ENCODE results near the gene RTL10.
A peak's percentile ranks its signal among the peaks of the same experiment; 100 is the strongest.

The RTL10 gene

GRCh38 chr22:19826619-19826950, 28.1 kb downstream of the RTL10 start:
- FAIRE-seq (no peak), DNase-seq (ENCODE audit: insufficient read length, low spot score) (no peak)

GRCh38 chr22:19825904-19826618, 28.6 kb downstream of the RTL10 start:
- FAIRE-seq (no peak), DNase-seq (ENCODE audit: insufficient read length, low spot score) (no peak)

GRCh38 chr22:19824926-19825339, 29.7 kb downstream of the RTL10 start:
- DNase-seq (ENCODE audit: insufficient read length, low spot score) = no peak
- no peak for FAIRE-seq

DNA sequence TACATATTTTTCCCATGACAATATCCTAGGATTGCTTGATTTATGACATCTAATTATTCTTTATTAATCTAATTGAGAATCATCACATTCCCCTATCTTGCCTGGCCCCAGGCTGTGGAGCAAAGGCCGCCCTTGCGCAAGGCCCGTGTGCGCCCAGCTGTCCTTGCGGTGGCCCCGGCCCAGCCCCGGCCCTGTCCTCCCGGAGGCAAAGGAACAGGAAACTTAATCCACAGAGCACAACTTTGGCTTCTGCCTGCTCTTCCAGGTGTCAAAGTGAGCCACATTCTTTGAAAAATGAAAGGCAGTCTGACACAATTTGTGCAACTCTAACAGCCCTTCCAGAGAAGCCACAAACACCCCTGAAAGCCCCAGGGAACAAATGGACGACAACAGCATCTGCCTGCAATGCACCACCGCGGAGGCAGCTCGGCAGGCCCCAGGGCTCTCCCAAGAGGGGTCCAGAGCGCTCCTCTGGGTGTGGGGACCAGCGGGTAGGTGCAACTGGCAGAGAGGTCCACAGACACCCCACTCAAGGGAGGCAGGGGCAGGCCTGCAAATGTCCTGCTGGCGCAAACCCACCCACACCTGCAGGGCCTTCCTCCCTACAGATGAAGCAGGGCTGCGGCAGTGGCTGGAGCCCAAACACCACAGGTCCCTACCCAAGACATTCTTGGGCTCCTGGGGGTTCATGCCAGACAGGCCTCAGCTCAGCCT, 30.3 kb downstream of the RTL10 start:
- no peak for DNase-seq (ENCODE audit: insufficient read length, low spot score)
- FAIRE-seq = no peak

DNA sequence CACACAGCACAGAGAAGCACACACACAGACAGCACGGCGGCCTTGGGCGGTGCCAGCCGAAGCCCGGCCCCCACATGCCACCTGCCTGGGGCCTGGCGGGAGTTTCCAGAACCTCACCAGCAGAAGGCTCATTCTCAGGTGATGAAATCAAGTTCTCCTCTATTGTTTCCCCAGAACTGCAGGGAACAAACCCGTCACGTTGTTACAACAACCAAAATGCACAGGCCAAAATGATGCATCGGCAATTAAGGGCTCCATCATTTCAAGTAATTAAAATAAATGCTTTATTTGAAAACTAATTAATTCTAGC, 30.8 kb downstream of the RTL10 start:
- FAIRE-seq = no peak
- no peak for DNase-seq (ENCODE audit: insufficient read length, low spot score)

DNA sequence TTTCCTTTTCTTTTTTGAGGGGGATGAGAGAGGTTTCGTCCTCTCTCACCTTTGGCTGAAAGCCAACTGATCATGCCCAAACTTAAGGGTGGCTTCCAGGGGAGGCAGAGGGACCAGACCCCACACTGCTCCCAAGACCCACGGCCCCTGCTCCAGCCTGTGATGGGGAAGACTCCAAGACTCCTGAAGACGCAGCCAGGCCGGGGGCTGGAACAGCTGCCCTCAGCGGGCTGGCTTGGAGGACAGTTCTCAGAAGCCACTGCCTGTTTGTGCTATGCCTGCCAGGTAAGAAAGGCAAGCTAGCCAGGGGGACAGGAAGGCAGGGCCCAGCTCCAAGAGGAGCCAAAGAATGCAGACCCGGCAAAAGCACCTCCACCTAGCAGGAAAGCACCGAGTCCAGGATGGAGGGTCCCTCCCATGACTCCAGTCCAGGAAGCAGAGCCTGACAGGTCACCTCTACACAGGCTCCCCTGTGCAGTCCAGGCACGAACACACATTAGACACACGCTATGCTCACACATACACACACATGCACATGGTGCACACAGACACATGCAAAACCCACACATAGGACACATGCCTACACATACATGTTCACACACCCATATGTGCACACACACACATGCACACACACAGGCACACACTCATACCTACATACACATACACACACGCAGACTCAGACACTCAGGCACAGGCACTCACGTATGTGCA, 31.3 kb downstream of the RTL10 start:
- DNase-seq (ENCODE audit: insufficient read length, low spot score) (no peak), FAIRE-seq (peak; percentile 92)

DNA sequence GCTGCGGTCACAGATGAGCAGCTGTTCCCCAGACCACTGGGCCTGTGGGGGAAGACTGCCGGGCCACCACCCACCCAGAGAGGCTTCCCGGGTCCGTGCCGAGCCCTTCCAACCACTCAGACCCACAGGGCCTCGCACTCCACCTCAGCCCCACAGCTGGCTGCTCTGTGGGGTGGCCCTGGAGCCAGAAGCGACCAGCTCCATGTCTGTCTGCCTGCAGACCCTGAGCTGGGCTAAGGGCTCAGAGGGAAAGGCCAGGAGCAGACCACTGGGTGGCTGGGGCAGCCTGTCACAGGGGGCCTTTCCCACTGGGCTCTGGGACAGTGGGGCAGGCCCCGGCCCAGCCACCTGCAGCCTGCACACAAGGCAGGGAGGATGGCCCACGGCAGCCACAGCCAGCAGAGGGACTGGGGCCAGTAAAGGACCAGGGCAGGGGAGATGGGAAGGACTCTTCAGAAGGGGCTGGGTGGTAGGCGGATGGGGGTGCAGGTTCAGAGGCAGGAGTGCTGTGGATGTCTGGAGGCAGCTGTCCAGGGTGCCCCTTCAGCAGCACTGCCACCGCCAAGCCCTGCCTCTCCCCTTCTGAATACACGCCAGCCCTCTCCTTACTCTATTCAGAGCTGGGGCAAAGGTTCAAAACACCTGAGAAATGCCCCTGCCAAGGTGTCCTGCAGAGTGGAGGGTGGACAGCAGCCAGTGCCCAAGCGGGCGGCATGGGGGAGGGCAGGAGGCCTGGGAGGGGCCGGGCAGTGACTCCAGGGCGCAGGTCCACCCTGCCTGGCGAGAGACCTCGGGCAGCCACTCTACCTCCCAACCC, 32.2 kb downstream of the RTL10 start:
- FAIRE-seq = no peak
- no peak for DNase-seq (ENCODE audit: insufficient read length, low spot score)

- no peak for FAIRE-seq
Observed at GRCh38 chr22:19821523-19822300, 33.0 kb downstream of the RTL10 start.

DNA sequence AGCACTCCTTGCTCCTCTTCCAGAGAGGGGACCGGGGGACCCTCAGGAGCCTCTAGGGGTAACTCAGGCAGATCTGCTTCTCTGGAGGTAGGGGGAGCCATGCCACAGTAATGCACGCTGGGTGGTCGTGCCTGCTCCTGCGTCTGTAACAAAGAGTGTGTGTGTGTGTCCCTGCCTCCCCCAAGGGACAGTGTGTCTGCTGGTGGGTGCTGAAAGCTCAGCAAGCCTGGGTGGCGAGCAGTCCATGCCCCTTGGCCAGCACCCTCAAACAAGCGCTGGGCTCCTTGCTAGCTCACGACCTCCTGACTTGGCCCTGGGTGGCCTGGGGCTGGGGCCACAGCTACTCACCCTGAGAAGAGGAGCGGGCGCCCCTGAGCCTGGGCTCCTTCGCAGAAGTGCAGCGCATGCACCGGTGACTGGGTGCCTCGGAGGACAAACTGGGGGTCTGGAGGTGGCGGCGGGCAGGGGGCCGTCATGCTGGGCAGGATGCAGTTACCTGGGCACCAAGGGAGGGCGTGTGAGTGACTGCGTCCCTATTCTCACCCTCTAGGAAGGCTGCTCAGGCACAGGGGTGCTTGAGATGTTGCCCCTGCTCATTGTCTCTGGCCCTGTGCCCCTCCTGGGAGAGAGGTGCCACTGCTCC, 33.7 kb downstream of the RTL10 start:
- no peak for FAIRE-seq

More at GRCh38 chr22:19821523-19822300, 33.0 kb downstream of the RTL10 start:
- no peak for DNase-seq (ENCODE audit: insufficient read length, low spot score)

DNA sequence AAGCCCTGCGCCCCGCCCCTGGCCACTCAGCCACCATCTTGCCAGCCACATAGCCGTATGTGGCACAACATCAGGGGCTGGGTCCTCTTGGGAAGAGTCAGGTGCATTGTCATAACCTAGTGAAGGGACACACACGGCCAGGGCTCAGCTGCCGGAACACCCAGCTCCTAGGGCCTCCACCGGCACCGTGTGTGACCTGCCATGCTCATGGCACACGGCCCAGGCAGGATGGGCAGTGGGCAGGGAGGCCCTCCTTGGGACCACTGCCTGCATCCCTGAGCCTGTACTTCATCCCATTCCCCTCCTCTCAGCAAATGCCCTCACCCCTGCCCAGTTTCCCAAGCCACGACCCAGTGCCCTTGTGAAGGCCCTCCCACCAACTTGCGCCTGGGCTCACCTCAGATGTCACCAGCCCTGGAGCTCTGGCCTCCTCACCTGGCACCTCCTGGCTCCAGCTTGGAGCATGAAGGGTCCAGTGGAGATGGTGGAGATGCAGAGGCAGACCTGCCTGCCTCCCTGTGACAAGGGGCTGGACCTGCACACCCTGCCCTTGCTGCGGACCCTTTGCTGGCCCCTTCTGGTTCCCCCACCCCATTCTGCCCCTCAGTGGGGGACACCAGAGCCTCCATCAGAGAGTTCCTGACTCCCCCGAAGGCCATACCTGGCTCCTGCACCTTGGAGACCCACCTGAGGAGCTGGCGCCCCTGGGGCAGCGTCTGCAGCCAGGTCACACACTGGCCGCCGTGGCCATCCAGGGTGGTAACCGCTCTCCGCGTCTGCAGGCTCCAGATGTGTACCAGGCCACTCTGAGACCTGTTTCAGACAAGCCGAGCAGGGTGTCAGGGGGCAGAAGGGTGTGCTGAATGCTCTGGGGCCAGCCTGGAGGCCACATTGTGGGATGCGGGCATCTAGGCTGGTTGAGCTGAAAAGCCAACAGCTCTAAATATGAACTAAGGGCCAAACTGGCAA, 34.5 kb downstream of the RTL10 start:
- FAIRE-seq (no peak), DNase-seq (ENCODE audit: insufficient read length, low spot score) (no peak)

More for the DNA sequence above, 33.7 kb downstream of the RTL10 start:
- DNase-seq (ENCODE audit: insufficient read length, low spot score) = no peak

DNA sequence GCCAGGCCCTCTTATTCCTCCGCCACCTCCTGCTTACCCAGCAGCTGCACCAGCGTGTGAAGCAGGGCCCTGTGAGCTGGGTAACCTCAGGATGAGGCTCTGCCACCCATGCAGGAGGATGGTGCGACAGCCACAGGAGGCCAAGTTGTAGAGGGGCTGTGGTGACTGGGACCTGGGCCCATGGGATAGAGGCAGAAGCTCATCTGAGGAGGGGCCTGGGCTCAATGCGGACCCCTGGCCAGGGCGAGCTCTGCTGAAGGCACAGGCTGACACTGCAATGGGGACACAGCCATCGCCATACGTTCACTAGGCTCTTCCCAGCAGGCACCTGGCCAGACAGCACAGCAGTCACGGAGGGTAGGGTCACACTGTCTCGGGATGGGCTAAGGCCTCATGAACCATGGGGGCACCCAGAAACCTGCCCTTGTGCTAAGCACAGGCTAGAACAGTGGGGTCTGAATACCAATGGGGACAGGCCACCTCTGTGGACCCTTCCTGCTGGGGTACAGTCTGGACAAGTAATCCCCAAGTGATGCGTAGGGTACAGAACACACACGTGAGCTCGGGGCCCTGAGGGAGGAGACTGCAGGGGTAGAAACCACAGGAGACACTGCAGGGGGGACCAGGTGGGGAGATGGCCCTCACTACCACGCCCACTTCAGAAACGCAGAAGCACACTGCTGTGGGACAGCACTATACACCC, 35.3 kb downstream of the RTL10 start:
- DNase-seq (ENCODE audit: insufficient read length, low spot score) (no peak), FAIRE-seq (no peak)

DNA sequence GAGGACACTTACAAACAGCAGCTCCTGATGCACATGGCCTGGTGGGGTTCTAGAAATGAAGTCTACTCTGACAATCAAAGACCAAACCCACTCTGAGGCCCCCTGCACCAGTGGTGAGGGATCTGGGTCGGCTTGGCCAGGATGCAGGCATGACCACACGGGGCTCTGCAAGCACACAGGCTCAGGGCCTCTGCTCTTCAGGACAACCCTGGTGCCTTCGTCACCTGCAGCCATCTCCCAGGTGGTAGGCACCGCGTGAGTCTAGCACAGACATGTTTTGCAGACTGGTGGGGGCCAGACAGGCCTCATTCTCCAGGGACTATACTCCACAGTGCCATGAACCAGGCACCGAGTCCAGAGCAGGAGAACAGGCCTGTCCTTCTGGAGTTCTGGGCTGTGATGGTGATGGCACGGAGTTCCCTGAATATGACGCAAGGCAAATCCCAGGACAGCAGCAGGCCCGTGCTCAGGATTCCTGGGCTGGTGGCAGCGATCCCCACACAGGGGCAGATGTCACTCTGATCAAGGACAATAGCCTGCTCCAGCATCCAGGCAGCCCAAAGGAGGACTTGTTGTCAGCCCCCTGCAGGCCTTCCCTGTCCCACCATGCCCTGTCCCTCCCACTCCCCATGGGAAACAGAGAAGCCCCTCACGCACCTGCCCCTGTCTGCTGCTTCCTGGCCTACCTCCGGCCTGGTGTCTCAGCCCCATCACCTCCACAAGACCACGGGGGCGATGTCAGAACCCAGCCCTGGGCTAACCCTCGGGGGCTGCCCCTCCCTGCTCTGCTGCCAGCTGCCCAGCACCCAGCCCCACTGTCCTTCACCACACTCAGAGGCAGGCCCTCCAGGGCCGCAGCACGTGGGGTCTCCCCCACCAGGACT, 36.1 kb downstream of the RTL10 start:
- DNase-seq (ENCODE audit: insufficient read length, low spot score) = no peak
- no peak for FAIRE-seq

- FAIRE-seq (peak; percentile 13), DNase-seq (ENCODE audit: insufficient read length, low spot score) (no peak)
Observed at GRCh38 chr22:19816372-19817119, 38.1 kb downstream of the RTL10 start.

GRCh38 chr22:19815823-19816290, 38.8 kb downstream of the RTL10 start:
- DNase-seq (ENCODE audit: insufficient read length, low spot score) (no peak), FAIRE-seq (no peak)

DNA sequence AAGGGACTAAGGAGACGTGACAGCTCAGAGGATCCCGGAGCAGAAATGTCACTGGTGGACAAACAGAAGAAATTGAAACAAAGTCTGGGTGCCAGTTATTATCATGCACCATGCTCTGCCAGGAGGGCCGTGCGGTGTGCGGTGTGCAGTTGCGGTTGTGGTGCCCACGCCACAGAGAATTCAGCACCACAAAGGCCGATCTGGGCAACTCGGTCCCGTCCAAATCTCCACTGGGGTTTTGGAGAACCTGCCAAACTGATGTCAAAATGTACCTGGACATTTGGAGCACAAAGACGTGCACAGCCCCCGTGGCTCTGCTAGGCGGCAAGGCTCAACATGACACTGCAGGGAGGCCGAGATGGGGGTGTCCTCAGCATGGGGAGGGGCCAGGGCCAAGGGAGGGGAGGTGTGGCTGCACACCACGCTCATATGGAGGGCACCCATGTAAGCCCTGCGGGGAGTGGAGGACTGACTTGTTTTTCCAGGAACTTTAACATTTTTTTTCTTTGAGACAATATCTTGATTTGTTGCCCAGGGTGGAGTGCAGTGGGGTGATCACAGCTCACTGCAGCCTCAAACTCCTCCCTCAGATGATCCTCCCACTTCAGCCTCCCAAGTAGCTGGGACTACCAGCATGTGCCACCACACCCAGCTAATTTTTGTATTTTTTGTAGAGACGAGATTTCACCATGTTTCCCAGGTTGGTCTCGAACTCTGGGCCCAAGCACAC, 39.4 kb downstream of the RTL10 start:
- FAIRE-seq (no peak), DNase-seq (ENCODE audit: insufficient read length, low spot score) (no peak)

DNA sequence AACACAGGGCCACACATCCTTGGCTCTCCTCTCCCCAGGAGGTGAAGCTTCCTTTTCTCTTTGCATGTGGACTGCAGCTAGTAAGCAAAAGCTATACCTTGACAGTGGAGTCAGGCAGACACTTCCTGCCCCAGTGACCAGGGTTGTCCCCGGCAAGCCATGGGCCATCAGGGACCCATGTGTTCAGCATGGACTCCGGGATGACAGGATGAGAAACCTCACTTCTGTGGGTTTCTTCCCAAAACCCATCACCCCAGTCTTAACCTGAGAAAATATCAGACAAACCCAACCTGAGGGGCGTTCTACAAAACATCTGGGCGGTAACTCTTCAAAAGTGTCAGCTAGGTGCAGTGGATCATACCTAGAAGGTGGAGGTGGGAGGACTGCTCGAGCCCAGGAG, 40.2 kb downstream of the RTL10 start:
- DNase-seq (ENCODE audit: insufficient read length, low spot score) = no peak
- FAIRE-seq = no peak

Data from HTR-8/SVneo (cell line).